A549 (cell line): ENCODE results near the gene CNGA2. TPM values are rescaled to one million over a fixed set of nuclear protein-coding genes. Genes with fewer than 3 reads are reported as not detected.

Experiments
- ATAC-seq, 2 experiments: fragments of 200-7000 bp in 1 of 2; fragments of >200 bp in 1 of 2; cut with Nextera tagmentation in 1 of 2; cut with Tn5 transposase in 1 of 2; 3 replicates each; pipeline versions ENCODE4 v1.8.0 to v1.9.1; 2018 to 2020; ENCODE audit warnings: mild to moderate bottlenecking in 1 of 2, moderate library complexity in 1 of 2
- CTCF ChIA-PET: fragments of 300-600 bp; sonication (Branson Sonifier 250); formaldehyde crosslinking; extraction: SDS; loops from one replicate; lab custom pipeline; 2021; ENCODE audit warnings: antibody characterized with exemption, inconsistent platforms; lab: Yijun Ruan, JAX
- POLR2A ChIA-PET: fragments of 350-600 bp; formaldehyde crosslinking; extraction: SDS; loops from one replicate; lab custom pipeline; 2021; ENCODE audit warnings: antibody characterized with exemption, inconsistent platforms; lab: Yijun Ruan, JAX
- DNase-seq, 2 experiments: peaks; one replicate each; pipeline versions ENCODE4 v3.0.0 to v3.0.0-alpha.2; 2011 to 2016; ENCODE audit warnings: low read depth in 1 of 2, low spot score in 1 of 2
- FAIRE-seq: peaks from 2 replicates; lab custom pipeline; 2011; peaks lifted over from hg19 to GRCh38; lab: Jason Lieb, UNC
- H3K27ac ChIP-seq, 2 experiments: fragments of >200 bp; sonication (Bioruptor Twin); formaldehyde crosslinking; 3 replicates each; pipeline ENCODE4 v1.5.1; 2016 to 2017
- H3K4me1 ChIP-seq: fragments of >200 bp; sonication (Bioruptor Twin); formaldehyde crosslinking; 3 replicates; pipeline ENCODE4 v1.6.1; 2016
- H3K4me2 ChIP-seq: fragments of >200 bp; sonication (Bioruptor Twin); formaldehyde crosslinking; 3 replicates; pipeline ENCODE4 v1.6.1; 2016
- H3K4me3 ChIP-seq: fragments of >200 bp; sonication (Bioruptor Twin); formaldehyde crosslinking; 3 replicates; pipeline ENCODE4 v1.5.1; 2016
- H3K9me3 ChIP-seq: fragments of >200 bp; sonication (Bioruptor Twin); formaldehyde crosslinking; 3 replicates; pipeline ENCODE4 v1.6.1; 2016
- CHD4 ChIP-seq: fragments of 200-600 bp; sonication (generic); IDR thresholded peaks from 2 replicates; pipeline ENCODE4 v1.6.1; 2016; ENCODE audit warnings: antibody characterized with exemption, mild to moderate bottlenecking, borderline replicate concordance
- EHF ChIP-seq: fragments of 250-450 bp; sonication (Bioruptor Pico); IDR thresholded peaks from 2 replicates; pipeline ENCODE4 v1.5.0; 2020; ENCODE audit warnings: mild to moderate bottlenecking
- HOXB13 ChIP-seq: fragments of 250-450 bp; sonication (Bioruptor Pico); IDR thresholded peaks from 2 replicates; pipeline ENCODE4 v1.5.0; 2020; ENCODE audit warnings: low read depth, mild to moderate bottlenecking, moderate library complexity
- JUNB ChIP-seq: fragments of >200 bp; sonication (Bioruptor Twin); formaldehyde crosslinking; IDR thresholded peaks from 2 replicates; pipeline ENCODE4 v1.6.1; 2016
- KDM1A ChIP-seq: fragments of 200-600 bp; sonication (generic); IDR thresholded peaks from 2 replicates; pipeline ENCODE4 v1.6.1; 2016; ENCODE audit warnings: low read depth, mild to moderate bottlenecking
- MAFK ChIP-seq: fragments of 450-650 bp; IDR thresholded peaks from 2 replicates; pipeline ENCODE4 v1.6.1; 2014; ENCODE audit not compliant: partially characterized antibody
- NFE2L2 ChIP-seq: fragments of 150-350 bp; conservative IDR thresholded peaks from 2 replicates; pipeline ENCODE4 v1.6.1; 2014; ENCODE audit warnings: low read length
- RARB ChIP-seq: fragments of 250-450 bp; sonication (Bioruptor Pico); IDR thresholded peaks from 2 replicates; pipeline ENCODE4 v1.8.0; 2021; ENCODE audit warnings: mild to moderate bottlenecking, moderate library complexity
- TFCP2L1 ChIP-seq: fragments of 250-450 bp; sonication (Bioruptor Pico); IDR thresholded peaks from 2 replicates; pipeline ENCODE4 v1.5.0; 2021; ENCODE audit warnings: mild to moderate bottlenecking
- ZFP36 ChIP-seq: fragments of 450-650 bp; IDR thresholded peaks from 2 replicates; pipeline ENCODE4 v1.6.1; 2014; ENCODE audit warnings: borderline replicate concordance; ENCODE audit not compliant: partially characterized antibody
- WGBS: methylation state at CpG from one replicate; pipeline ENCODE4 v1.1.6; 2017; ENCODE audit errors: missing lambda C conversion rate; 5-methylcytosine and 5-hydroxymethylcytosine counted together
- polyA plus RNA-seq, 4 experiments: library from polyadenylated mRNA; depleted of rRNA in 3 of 4; stranded (reverse); fragments of >200 nt; fragmentation: RNase III in 1 of 4; extraction: RNeasy Plus Mini Kit Qiagen cat#74134 plus additional on column Dnase treatment in 1 of 4; gene quantifications; 2 replicates in 3 of 4; 3 replicates in 1 of 4; pipeline ENCODE4 v1.2.3, GENCODE V29; 2011 to 2017
- TF ChIP-seq, protein P1 (sequence below): fragments of 200-600 bp; sonication (generic); IDR thresholded peaks from 2 replicates; pipeline ENCODE4 v1.6.1; 2016; ENCODE audit warnings: antibody characterized with exemption, mild to moderate bottlenecking, moderate library complexity
- TF ChIP-seq, protein P2 (sequence below): fragments of >200 bp; sonication (Bioruptor Twin); formaldehyde crosslinking; IDR thresholded peaks from 3 replicates; pipeline ENCODE4 v1.5.1; 2016
- TF ChIP-seq, protein P3 (sequence below): IDR thresholded peaks from 2 replicates; pipeline ENCODE4 v1.6.1; 2012
- TF ChIP-seq, protein P4 (sequence below): fragments of 250-450 bp; sonication (Bioruptor Pico); IDR thresholded peaks from 2 replicates; pipeline ENCODE4 v1.5.0; 2020; ENCODE audit warnings: low read depth, mild to moderate bottlenecking, moderate library complexity

Gene CNGA2
- polyA plus RNA-seq, 2 of the 4 experiments (the other 2 are of a cell fraction), result not detected

DNA sequence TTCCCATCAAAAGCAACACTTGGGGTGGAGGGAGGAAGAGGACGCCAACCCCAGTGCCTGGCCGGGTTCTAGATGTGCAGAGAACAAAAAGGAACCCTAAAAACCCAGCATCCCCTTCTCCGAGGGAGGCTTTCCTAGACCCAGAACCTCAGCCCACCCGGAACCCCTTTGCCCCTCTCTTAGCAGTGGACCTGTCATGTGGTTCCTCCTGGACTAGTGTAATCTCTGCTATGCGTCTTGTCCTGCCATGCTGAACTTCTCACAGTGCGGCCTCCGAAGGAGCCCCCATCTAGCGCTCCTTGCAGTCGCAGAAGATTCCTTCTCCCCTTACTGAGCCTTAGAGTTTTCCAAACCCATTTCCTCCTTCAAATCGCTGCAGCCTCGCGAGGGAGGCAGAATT lies 40.4 kb upstream of the CNGA2 start:
- FAIRE-seq (no peak), ATAC-seq (no peak), DNase-seq (no peak)
- Histone ChIP-seq H3K9me3 (no peaks in the 10 kb centered on the region), H3K4me3 (no peak overlapping the region), H3K4me2 (no peak overlapping the region), H3K27ac (no peak overlapping the region), H3K4me1 (no peaks in the 10 kb centered on the region)
- CTCF ChIA-PET, result no interaction called here
- 60% methylated on average over 11 of the region's 12 CpGs for WGBS
- TF ChIP-seq JUNB, result no peak
- TF ChIP-seq EHF (CRISPR knock-in tag), result no peak
- TF ChIP-seq, protein P1, sequence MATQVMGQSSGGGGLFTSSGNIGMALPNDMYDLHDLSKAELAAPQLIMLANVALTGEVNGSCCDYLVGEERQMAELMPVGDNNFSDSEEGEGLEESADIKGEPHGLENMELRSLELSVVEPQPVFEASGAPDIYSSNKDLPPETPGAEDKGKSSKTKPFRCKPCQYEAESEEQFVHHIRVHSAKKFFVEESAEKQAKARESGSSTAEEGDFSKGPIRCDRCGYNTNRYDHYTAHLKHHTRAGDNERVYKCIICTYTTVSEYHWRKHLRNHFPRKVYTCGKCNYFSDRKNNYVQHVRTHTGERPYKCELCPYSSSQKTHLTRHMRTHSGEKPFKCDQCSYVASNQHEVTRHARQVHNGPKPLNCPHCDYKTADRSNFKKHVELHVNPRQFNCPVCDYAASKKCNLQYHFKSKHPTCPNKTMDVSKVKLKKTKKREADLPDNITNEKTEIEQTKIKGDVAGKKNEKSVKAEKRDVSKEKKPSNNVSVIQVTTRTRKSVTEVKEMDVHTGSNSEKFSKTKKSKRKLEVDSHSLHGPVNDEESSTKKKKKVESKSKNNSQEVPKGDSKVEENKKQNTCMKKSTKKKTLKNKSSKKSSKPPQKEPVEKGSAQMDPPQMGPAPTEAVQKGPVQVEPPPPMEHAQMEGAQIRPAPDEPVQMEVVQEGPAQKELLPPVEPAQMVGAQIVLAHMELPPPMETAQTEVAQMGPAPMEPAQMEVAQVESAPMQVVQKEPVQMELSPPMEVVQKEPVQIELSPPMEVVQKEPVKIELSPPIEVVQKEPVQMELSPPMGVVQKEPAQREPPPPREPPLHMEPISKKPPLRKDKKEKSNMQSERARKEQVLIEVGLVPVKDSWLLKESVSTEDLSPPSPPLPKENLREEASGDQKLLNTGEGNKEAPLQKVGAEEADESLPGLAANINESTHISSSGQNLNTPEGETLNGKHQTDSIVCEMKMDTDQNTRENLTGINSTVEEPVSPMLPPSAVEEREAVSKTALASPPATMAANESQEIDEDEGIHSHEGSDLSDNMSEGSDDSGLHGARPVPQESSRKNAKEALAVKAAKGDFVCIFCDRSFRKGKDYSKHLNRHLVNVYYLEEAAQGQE, result no peak
- TF ChIP-seq HOXB13 (CRISPR knock-in tag), result no peak
- no peak for TF ChIP-seq CHD4
- TF ChIP-seq RARB (CRISPR knock-in tag), result no peak
- TF ChIP-seq NFE2L2, result no peak
- TF ChIP-seq MAFK, result no peak
- TF ChIP-seq TFCP2L1 (CRISPR knock-in tag), result no peak
- TF ChIP-seq, protein P2, sequence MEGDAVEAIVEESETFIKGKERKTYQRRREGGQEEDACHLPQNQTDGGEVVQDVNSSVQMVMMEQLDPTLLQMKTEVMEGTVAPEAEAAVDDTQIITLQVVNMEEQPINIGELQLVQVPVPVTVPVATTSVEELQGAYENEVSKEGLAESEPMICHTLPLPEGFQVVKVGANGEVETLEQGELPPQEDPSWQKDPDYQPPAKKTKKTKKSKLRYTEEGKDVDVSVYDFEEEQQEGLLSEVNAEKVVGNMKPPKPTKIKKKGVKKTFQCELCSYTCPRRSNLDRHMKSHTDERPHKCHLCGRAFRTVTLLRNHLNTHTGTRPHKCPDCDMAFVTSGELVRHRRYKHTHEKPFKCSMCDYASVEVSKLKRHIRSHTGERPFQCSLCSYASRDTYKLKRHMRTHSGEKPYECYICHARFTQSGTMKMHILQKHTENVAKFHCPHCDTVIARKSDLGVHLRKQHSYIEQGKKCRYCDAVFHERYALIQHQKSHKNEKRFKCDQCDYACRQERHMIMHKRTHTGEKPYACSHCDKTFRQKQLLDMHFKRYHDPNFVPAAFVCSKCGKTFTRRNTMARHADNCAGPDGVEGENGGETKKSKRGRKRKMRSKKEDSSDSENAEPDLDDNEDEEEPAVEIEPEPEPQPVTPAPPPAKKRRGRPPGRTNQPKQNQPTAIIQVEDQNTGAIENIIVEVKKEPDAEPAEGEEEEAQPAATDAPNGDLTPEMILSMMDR, result no peak
- TF ChIP-seq, protein P3, sequence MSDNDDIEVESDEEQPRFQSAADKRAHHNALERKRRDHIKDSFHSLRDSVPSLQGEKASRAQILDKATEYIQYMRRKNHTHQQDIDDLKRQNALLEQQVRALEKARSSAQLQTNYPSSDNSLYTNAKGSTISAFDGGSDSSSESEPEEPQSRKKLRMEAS, result no peak
- POLR2A ChIA-PET, result no interaction called here

DNA sequence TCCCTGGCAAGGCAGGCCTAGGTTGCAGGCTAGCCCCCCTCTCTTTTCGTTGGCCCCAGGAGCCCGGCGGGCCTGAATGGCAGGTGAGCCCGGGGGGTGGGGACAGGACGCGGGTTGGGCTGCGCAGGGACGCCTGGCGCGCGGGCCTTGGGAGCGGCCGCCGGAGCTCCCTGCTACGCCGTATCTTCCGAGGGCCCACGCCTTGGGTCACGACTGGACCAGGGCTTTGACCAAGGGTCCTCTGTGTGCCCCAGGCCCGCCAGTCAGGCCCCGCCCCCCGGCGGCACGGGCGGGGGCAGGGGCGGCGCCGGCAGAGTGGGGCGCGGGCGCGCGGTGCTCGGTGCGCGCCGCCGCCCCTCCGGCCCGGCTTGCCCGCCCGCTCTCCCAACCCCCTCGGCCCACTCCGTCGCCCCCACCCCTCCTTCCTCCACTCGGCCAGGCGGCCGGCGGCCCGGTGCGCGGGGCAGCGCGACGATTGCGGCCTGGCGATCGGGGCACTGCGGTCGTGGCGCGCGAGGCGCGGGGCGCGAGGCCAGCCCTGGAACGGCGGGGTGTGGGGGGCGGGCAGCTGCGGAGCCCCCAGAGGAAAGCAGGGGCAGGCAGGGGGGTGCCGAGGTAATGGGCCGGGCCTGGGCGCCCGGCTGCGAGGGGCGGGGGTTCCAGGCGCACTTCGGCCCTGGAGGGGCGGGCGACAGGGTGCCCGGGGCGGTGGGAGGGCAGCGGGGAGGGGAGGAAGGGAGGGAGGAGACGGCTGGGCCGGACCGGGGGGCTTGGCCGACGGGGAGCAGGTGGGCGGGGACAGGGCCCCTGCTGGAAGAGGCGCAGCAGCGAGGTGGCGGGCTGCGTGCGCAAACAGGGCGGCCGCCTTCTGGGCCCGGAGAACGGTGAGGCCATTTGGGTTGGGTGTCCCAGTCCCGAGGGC lies 39.6 kb upstream of the CNGA2 start, which contains the start of gene PRRG3:
TSS of gene PRRG3 (plus strand) at position 798 of the 922 bp plus-strand sequence. CDS start 3,357 bp downstream, outside the sequence.
- FAIRE-seq (no peak), DNase-seq (no peak), ATAC-seq (no peak)
- TF ChIP-seq ZFP36, result no peak
- TF ChIP-seq KDM1A, result no peak
- TF ChIP-seq, protein P4, sequence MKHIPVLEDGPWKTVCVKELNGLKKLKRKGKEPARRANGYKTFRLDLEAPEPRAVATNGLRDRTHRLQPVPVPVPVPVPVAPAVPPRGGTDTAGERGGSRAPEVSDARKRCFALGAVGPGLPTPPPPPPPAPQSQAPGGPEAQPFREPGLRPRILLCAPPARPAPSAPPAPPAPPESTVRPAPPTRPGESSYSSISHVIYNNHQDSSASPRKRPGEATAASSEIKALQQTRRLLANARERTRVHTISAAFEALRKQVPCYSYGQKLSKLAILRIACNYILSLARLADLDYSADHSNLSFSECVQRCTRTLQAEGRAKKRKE (CRISPR knock-in tag), result no peak
- no peak within 1 kb of the TSS for H3K4me2 ChIP-seq
- no peak within 1 kb of the TSS for H3K27ac ChIP-seq
- H3K4me3 ChIP-seq, result no peak within 1 kb of the TSS
- WGBS, result 40% methylated on average over 2 of the region's 100 CpGs
- ChIA-PET CTCF (no interaction called here), POLR2A (no interaction called here)
- no peaks in the 10 kb centered on the region for H3K9me3 ChIP-seq
- no peaks in the 10 kb centered on the region for H3K4me1 ChIP-seq
